GM18502 (cell line): ENCODE results near the gene CNGA2.

Experiments
- ATAC-seq: cut with Tn5 transposase; IDR thresholded peaks from one replicate; pipeline ENCODE4 v1.9.1; 2021; ENCODE audit warnings: mild to moderate bottlenecking; ENCODE audit not compliant: unreplicated experiment, poor library complexity

CNGA2 gene

GRCh38 chrX:151711154-151711553 lies 23.4 kb upstream of the CNGA2 start:
- ATAC-seq = no peak

- ATAC-seq = no peak
These were observed 22.8 kb upstream of the CNGA2 start for GRCh38 chrX:151711787-151712186.

GRCh38 chrX:151712253-151712652 lies 22.3 kb upstream of the CNGA2 start:
- ATAC-seq = no peak

GRCh38 chrX:151713849-151714248 lies 20.7 kb upstream of the CNGA2 start:
- peak; percentile 49 for ATAC-seq

GRCh38 chrX:151714362-151714761 lies 20.2 kb upstream of the CNGA2 start:
- no peak for ATAC-seq

GRCh38 chrX:151715752-151716151 lies 18.8 kb upstream of the CNGA2 start, which contains the start of gene FATE1:
Gene FATE1, plus strand, starts transcription at chrX:151716035. Its CDS starts 85 bp downstream, at chrX:151716120.
- ATAC-seq = no peak

GRCh38 chrX:151722241-151722846 lies 12.2 kb upstream of the CNGA2 start:
- ATAC-seq = peak; percentile 85

- ATAC-seq = no peak
These were observed 11.3 kb upstream of the CNGA2 start for GRCh38 chrX:151723156-151723760.

GRCh38 chrX:151724563-151725337 lies 9.8 kb upstream of the CNGA2 start:
- no peak for ATAC-seq

GRCh38 chrX:151725338-151725614 lies 9.3 kb upstream of the CNGA2 start:
- ATAC-seq = no peak

- no peak for ATAC-seq
These were observed 7.8 kb upstream of the CNGA2 start for GRCh38 chrX:151726751-151727150.

- no peak for ATAC-seq
These were observed 7.2 kb upstream of the CNGA2 start for GRCh38 chrX:151727346-151727745.

GRCh38 chrX:151729056-151729725 lies 5.4 kb upstream of the CNGA2 start:
- ATAC-seq = no peak

- ATAC-seq = no peak
These were observed 673 bp downstream of the CNGA2 start for GRCh38 chrX:151735219-151735618.

- ATAC-seq = no peak
These were observed 2.1 kb downstream of the CNGA2 start for GRCh38 chrX:151736685-151737084.

- no peak for ATAC-seq
These were observed 2.9 kb downstream of the CNGA2 start for GRCh38 chrX:151737494-151737893.

- ATAC-seq = no peak
These were observed 4.2 kb downstream of the CNGA2 start for GRCh38 chrX:151738751-151739150.

GRCh38 chrX:151741606-151742005 lies 7.1 kb downstream of the CNGA2 start:
- ATAC-seq = no peak

GRCh38 chrX:151742311-151742710 lies 7.8 kb downstream of the CNGA2 start:
- no peak for ATAC-seq

GRCh38 chrX:151743651-151744470 lies 9.3 kb downstream of the CNGA2 start:
- ATAC-seq = no peak
